ENCODE results near the gene RPL19.
"Not testable (repeated sequence)": the region's sequence is repeated elsewhere in the genome, so short reads cannot be mapped to it uniquely, and the experiment has no call there.

Gene RPL19

DNA sequence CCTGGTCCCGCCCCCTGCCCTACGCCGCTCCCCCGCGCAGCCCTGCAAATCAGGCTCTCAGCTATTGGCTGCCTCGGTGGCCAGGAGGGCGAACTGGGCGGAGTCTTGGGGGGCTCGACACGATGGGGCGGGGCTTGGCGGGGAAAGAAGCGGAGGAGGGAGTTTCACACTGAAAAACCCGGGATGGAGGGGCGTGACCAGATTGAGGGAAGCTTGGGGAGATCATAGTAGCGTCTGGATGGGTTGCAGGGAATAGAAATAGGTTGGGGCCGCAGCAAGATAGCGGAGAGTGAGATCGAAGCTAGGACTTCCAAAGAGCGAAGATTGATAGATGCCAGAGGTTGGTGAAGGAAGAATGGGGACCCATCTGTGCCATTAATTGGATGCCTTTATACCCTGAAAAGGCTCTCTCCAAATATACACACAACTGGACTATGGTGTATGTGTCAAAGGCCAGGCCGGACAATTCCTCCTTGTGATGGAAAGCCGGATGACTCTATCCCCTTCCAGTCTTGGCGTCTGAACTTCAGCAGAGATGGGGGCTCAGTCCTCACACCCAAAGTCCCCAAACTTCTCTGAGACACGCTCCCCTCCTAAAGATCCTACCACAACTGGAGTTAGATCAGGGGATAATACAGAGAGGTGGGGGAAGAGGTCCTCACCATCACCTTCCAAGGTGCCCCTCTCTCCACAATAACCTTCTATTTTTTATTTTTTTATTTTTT, 26.0 kb downstream of the RPL19 start:
- no peak for DNase-seq

DNA sequence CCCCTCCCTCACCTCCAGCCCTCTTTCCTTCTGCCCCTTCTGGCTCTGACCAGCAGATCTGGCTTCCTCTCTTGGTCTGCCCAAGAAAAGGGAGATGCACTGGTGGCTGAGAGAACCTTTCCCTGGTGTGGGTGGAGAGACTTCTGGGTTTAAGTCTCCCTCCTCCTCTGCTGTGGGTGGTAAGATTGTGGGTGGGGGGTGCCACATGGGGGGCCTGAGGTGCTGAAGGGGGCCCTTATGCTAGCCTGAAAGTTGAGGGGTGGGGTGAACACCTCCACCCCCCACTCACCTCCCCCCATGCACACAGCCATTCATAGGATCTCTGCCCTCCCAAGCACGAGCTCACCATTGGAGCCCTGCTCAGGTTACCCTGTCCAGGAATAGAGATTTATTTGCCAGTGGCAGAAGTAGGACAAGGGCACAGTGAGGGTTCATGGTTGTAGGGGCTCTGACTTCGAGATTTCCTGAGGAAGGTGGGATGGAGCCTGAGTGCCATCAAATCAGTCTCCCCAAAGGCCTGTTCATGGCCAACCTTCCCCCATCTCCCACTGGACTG, 27.4 kb downstream of the RPL19 start:
- DNase-seq: no peak

DNA sequence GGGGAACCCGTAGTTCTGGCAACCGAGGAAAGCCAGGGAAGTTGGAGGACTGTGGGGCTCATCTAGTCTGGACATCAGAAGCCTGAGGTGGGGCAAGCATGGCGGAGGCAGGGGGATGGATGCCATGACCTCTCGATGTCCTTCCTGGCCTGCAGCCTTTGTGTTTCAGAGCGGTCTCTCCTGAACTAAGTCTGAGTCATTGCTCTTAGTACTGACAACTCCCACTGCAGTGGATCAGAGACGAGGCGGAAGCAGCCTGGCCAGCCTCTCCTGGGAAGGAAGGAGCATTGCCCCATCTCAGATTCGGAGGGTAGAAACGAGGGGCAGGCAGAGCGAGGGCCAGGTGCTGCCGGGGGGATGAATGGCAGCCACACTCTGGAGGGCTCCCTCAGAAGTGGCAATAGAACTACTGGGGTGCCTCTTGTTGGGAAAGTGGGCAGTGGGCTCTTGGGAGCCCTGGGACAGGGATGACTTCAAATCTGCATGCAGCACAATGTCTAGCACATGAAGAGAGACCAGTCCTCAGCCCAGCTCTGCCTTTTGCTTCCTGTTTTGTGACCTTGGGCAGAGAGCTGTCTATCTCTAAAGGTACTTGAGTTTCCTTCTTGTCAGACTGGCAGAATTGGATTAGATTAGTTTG, 29.3 kb downstream of the RPL19 start:
- DNase-seq: no peak

DNA sequence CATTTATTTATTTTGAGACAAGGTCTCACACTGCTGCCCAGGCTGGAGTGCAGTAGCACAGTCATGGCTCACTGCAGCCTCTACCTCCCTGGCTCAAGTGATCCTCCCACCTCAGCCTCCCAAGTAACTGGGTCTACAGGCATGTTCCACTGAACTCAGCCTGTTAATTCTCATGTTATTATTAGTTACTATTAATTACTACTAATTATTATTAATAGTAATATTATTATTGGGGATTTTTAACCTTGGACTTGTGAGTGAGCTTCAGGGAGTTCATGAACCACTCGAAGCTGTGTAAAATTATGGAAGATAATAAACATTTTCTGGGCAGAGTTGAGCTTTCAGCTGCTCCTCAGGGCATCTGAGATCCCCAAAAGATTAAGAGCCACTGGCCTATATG, 30.3 kb downstream of the RPL19 start:
- DNase-seq: no peak

DNA sequence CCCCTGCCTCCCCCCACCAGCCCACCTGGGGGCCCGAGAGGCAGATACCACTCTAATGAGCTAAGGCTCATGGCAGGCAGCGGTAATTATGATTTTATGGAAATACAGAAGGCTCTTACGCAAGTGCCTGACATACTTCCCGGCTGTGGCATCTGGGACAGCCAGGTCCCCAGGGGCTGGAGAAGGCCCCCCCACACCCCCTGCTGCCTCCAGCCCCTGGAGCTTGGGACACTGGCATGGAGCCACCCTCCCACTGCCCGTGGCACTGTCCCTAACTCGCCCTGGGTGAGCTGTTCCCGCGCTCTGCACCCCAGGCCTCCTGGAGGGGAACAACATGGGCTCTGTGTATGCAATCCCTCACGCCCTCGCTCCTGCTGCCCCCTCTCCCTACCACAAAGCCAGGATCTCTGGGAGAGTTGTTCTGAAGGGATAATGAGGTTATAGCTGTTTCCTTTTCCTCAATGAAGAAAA, 31.0 kb downstream of the RPL19 start:
- no peak for DNase-seq

DNA sequence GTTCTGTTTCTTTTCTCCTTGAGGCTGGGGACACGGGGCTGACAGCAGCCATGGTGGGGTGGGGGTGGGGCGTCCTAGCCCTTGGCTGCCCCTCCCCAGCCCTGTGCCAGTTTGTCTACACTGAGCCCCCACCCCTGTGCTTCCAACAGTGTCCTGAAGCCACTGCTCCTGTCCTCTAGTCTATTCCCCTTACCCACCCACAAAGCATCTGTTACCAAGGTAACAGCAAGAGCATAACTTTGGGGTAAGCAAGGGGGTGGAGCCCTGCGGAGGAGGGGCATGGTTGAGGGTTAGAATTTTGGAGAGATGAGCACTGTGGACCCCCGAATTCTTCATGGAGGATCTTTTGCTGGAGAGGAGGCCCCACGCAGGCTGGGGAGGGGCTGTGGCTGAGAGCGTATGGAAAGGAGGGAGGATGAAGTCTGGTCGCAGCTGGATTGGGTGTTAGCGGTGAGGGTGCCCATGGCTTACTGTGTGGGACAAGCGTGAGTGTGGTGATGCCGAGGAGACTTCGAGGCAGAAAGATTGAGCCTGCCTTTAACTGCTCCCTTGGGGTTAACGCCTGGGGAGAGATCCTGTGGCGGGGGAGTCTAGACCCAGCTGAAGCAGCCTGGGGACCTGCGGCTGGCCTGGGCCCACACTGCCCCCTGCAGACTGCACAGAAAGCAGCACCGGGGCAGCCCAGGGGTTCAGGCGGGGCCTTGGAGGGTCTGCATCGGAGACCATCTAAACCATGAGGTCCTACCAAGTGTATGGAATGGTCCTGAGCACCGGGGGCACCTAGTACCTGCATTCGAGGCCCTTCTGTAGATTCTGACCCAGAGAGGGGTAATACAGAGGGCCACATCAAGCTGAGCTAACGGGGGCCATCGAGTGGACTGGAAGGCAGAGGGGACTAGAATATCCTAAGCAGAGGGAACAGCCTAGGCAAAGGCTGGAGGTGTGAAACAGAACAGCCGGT, 31.8 kb downstream of the RPL19 start:
- peak; percentile 49 for DNase-seq

DNA sequence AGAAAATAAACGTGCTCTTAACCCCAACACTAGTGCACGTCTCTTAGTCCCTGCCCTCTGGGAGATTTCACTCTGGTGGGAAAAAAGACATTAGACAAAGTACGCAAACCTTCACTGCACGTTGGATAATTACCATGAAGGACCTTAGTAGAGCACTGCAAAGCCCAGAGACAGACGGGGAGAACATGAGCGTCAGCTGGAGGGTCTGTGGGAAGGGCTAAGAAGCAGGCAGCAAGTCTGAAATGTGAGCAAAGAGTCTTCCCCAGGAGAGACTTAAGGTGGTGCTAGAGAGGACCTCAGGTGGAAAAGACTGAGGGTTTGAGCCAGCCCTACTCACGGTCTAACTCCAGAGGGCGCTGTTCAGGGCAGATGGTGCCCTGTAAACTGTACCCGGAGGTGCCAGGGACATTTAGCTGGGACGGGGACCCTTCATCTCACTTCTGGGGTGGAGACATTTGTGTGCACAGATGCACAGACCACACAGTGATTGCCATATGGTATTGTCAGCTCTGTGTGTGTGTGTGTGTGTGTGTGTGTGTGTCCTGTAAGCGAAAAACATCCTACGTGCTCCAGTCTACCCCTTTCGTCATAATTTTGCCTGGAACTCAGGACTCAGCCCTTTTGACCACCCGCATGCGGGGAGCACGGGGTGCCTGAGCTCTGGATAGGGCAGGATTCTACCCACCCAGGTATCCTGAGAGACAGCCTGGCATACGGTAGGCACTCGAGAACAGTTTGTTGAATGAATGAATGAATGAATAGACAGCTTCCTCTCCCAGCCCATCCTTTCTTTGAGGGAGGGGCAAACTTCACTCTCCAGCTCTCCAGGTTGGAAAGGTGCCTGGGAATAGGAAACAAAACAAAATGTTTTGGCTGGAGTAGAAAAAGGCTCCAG, 35.7 kb downstream of the RPL19 start:
- peak; percentile 58 for DNase-seq

DNA sequence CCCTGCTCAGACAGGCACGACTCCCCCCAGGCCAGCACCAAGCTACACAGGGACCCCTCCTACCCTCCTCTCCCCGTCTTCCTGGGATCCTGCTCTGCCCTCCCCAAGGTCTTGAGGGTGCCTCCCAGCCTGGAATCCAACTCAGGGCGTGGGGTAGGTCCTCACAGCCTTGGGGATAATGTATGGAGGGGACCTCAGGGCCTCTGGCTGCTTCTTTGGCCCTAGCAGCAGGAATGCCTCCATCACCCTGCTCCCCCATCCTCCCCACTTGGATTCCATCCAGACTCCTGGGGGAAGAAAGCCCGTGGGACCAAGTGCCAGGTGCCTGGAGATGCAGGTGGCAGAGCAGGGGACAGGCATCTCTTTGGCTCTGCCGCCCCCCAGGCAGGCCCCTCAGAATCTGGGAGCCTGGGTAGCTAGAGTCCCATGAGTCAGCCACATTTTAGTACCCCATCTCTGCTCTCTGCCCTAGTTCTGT, 36.4 kb downstream of the RPL19 start:
- DNase-seq: no peak

DNA sequence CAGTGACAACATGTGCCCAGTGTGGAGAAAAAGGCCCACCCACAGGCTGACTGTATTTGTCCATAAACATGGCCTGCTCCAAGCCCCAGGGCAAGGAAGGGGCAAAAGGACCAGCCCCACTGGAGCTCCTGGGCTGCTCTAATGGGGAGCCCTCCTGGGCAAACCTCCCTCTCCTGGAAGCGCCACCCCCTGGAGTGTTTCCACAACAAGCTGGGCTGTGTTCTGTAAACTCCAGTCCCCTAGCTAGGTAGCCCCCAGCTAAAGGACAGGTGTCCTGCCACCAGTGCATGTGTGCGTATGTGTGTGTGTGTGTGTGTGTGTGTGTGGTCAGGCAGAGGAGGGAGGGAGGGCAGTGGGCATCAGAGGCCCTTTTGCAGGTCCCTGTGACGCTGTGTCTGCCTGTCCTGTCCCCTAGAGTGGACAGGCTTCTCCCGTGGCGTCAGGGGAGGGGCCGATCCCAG, 36.9 kb downstream of the RPL19 start:
- no peak for DNase-seq

DNA sequence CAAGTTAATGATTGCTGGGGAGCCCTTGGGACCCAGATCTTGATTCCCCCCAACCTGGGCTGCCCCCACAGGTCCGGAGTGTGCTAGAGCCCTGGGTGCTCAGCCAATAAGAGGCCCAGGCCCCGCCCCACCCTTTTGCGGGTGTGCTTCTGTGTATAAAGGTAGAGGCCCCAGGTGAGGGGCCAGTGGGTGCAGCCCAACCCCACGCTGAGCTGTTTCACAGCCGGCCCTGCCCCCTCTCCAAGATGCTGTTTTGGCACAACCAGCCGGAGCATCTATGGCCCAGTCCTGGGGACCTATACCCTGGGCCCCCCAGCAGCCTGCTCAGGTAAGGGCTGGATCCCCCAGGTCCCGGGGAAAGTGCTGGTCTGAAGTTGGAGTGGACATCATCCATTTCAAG, 37.5 kb downstream of the RPL19 start:
- DNase-seq: no peak

DNA sequence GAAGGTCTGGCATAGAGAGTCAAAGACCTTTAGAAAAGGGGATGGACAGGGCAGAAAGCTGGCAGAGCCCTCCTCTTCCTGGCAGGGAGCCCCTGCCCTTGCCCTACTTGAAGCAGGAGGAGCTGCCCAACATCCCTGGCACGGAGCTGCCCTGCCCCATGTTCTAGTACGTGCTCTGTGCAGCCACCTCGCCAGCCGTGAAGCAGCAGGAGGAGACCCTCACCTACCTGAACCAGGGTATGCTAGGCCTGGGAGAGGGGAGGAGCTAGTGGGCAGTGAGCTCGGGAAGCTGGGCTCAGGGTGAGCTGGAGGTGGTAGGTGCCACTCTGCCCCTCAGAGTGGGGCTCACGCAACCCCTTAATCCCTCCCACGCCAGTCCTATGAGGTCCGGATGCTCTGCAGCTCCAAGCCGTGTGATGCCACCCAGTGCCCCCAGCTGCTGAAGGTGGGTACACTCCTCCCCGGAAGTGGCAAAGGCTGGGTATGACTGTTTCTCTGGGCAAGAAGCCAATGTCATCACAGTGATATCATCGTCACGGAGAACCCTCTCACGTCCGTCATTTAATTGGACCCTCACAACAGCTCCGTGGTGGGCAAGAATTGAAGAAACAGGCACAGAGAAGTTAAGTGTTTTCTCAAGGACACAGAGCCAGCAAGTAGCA, 38.4 kb downstream of the RPL19 start:
- peak; percentile 91 for DNase-seq

DNA sequence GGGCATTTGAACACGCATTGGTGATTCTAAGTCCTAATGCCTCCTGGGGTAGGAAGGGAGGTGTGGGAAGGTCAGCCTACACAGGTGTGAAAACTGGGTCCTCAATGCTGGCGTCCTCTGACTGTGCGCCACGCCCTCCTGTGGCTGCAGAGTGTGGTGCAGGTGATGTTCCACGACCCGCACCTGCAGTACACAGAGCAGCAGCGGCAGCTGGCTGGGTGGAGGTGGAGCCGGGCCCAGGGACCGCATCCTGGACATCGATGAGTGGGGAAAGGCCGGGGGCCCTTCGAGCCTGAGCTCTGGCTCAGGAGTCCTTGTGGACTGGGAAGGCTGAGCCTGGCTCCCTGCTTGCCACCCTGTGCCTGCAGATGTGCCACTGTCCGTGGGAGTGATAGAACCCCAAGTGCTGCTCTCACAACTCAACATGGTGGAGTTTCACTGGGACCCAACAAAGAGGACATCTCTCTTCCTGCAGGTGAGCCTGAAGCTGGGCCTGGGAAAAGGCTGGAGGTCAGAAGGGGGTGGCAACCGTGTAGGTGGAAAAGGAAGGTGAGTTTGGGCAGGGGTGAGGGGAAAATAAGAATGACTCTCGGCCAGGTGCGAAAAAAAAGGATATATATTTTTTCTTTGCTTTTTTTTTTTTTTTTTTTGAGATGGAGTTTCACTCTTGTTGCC, 39.7 kb downstream of the RPL19 start:
- DNase-seq: peak; percentile 58

DNA sequence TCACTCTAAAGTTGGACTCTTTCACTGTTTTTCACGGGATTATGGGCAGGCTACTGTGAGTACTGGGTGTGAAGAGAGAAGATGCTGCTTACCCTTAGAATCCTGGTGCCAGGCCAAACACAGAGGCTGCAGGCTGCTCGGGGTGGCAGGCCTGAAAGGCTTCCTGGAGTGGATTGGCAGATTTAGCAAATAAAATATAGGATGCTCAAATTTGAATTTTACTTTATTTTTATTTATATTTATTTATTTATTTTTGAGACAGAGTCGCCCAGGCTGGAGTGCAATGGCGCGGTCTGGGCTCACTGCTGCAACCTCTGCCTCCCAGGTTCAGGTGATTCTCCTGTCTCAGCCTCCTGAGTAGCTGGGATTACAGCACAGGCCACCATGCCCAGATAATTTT, 40.5 kb downstream of the RPL19 start:
- no peak for DNase-seq

DNA sequence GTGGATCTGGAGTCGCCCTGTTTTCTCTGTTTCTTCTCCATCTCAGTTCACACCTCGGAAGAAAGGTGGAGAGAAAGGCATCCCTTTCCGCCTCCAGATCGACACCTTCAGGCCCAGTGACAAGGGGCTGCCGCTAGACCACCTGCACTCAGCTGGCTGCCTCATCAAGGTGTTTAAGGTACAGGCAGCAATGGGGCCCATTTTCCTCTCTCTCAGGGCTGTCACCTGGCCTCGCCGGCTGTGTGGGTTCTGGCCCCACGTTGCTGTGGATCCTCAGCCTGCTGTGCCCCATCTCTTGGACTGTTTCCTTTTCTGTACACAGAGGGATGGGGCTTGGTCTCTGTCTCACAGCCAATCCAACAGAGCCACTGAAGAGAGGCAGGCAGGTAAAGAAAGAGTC, 43.1 kb downstream of the RPL19 start:
- DNase-seq: no peak

DNA sequence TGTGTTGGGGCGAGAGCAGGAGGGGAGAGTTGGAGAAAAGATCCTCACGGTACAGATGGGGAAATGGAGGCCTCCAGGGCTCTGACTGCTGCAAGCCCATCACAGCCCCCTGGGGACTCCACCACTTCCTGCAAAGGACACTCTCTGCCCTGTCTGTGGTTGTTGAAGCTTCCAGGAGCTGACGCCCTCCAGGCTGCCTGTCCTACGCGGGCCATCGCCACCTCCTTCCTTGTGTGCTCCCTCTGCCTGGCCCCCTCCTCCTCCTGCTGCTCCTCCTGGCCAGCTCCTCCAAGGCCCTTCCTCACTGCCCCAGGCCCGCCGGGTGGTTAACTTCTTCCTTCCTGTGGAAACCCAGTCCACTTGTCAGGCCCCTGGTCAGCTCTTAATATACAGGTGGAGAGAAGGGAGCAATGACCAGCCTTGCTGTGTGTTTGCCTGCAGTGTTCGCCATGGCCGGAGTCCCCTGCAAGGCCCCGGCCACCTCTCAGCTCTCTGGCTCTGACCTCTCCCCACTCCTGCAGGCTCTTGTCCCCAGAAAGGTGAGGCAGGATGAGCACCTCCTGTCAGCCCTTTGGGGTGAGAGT, 44.0 kb downstream of the RPL19 start:
- no peak for DNase-seq

DNA sequence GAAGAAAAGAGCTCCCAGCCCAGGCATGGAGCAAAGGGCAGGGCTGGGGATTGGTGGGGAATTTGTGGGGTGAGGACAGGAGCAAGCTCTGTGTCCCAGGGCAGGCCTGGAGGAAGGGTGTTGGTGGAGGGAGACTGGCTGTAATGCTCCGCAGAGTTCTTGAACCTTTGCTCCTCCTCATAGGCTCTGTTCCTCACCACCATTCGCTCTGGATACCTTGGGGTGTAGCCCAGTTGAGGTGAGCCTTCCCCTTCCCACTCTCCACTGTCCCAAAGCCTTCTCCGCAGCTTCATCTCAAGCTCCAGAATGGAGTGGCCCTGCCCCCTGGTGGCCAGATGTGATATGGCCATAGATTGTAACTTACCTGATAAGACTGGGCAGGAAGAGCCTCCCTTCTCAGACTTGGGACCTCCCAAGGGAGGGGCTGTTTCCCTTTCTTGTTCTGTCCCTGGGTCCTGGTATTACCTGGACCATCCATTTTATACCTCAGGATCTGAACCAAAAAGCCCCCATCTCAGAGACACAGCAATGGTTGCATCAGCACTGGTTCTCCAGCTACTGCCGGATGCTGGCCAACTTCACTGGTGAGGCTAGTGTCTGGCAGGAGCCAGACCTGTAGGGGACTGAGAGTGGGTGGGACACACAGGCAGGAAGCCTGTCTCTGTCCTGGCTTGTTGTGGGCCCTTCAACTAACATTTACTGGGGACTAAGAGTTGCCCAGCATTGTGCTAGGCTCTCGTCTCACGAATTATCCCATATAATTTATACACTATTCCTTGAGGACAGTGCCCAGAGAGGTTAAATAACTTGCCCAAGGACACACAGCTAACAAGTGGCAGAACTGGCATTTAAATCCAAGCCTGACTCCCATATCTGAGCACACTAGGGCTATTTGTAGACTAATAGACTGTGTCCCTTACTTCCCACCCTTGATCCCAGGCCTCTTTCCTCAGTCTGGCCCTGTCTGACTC, 44.8 kb downstream of the RPL19 start:
- peak; percentile 83 for DNase-seq

DNA sequence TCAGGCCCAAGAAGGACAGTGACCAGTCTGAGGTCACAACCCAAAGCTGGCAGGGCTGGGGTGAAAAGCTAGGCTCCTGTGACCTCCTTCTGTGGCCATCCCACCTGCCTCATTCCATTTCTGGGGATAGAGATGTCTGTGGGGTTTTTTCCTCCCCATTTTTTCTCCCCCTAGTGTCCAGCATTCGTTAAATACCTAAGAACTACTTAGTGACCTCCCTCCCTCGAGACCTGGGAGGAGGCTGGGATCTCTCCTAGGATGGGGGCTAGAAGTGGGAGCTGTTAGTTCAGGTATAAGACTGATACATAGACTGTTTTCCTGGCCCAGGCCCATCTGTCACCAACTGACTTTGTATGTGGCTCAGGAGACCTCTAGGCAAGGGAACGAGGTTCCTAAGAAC, 46.2 kb downstream of the RPL19 start:
- no peak for DNase-seq

DNA sequence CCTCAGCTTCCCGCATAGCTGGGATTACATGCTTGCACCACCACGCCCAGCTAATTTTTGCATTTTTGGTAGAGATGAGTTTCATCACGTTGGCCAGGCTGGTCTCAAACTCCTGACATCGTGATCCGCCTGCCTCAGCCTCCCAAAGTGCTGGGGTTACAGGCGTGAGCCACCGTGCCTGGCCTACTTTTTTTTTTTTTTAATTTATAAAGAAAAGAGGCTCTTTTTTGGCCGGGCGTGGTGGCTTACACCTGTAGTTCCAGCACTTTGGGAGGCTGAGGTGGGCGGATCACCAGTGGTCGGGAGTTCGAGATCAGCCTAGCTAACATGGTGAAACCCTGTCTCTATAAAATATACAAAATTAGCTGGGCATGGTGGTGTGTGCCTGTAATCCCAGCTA, 50.0 kb downstream of the RPL19 start:
- not testable (repeated sequence) for DNase-seq

DNA sequence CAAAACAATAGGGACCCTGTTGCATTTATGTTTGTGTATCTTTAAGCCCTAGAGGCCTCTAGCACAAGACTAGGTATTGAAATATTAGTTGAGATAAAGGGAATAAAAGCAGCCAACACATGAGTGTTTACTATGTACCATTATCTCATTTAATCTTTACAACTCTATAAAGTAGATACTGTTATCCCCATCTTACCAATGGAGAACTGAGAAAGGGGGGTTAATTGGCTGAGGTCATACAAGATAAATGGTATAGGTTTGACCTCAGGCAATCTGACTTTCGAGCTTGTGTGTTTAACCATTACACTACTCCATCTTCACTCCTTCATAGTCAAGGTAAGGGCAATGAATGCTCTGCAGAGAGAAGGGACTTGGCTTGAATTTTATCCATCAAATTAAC, 51.9 kb downstream of the RPL19 start:
- no peak for DNase-seq
